Measurements from ENCODE around the gene ATP6V0A1.
"Not testable (repeated sequence)": the region's sequence is repeated elsewhere in the genome, so short reads cannot be mapped to it uniquely, and the experiment has no call there.

Gene ATP6V0A1

GRCh38 chr17:42537826-42538451 lies 79.3 kb downstream of the ATP6V0A1 start:
- no peak for DNase-seq (ENCODE audit: low spot score)
- TF ChIP-seq CTCF (IDR thresholded peaks at IDR 0.05; ENCODE audit: extremely low read depth, missing control alignments), result no peak

- no peak for DNase-seq (ENCODE audit: low spot score)
- TF ChIP-seq CTCF (IDR thresholded peaks at IDR 0.05; ENCODE audit: extremely low read depth, missing control alignments), result no peak
These were observed 79.8 kb downstream of the ATP6V0A1 start for GRCh38 chr17:42538482-42538881.

DNA sequence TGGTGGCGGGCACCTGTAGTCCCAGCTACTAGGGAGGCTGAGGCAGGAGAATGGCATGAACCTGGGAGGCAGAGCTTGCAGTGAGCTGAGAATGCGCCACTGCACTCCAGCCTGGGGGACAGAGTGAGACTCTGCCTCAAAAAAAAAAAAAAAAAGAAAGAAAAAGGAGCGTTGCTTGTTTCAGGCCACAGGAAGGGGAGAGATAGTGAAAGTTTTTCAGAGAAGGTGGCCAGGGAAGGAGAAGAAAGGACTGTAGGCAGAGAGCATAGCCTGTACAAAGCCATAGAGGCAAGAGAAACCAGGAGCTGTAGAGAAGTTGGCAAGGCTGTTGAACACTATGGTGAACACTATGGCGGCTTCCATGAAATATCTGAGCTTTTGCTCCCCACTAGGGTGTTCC lies 81.9 kb downstream of the ATP6V0A1 start:
- not testable (repeated sequence) for DNase-seq (ENCODE audit: low spot score)

DNA sequence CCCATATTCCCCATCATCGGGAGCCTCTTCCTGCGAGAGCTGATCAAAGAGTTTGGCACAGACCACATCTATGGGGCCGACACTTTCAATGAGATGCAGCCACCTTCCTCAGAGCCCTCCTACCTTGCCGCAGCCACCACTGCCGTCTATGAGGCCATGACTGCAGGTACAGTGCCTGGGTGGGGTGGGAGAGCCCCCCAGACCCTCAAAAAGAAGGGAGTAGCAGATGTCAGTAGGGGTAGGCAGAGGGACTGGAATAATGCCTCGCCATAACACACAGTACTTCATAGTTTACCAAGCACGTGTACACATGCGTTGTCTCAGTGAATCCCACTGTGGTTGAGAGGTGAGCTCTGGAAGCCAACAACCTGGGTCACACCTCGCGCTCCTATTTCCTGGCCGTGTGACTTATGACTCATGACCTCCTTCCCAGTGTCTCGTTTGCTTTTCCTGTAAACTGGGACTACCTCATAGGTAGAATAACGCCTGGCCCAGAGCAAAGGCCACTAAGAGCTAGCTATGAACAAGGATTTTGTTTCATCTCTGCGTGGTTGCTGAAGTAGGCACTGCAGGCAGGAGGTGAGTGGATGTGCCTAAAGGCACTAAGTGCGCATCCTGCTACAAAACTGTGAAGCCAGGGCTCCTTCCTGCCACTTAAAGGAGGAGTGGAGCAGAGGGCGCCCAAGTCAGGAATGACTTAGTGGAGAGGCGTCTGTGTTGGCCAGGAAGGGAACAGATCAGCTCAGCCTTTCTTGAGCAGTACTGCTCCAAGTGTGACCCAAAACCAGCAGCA lies 82.6 kb downstream of the ATP6V0A1 start:
- DNase-seq (ENCODE audit: low spot score), result no peak
- no peak for TF ChIP-seq CTCF (IDR thresholded peaks at IDR 0.05; ENCODE audit: extremely low read depth, missing control alignments)

GRCh38 chr17:42543190-42544079 lies 84.8 kb downstream of the ATP6V0A1 start:
- no peak for TF ChIP-seq CTCF (IDR thresholded peaks at IDR 0.05; ENCODE audit: extremely low read depth, missing control alignments)
- no peak for DNase-seq (ENCODE audit: low spot score)

- no peak for DNase-seq (ENCODE audit: low spot score)
- no peak for TF ChIP-seq CTCF (IDR thresholded peaks at IDR 0.05; ENCODE audit: extremely low read depth, missing control alignments)
These were observed 86.2 kb downstream of the ATP6V0A1 start for GRCh38 chr17:42544874-42545283.

GRCh38 chr17:42545755-42546505 lies 87.3 kb downstream of the ATP6V0A1 start:
- DNase-seq (ENCODE audit: low spot score), result not testable (repeated sequence)
